C4-2B (cell line): Measurements from ENCODE around the gene HPCAL1.

Experiments
- ZFX ChIP-seq: fragments of 450-650 bp; IDR thresholded peaks from 2 replicates; pipeline ENCODE4 v1.6.1; 2017
- TF ChIP-seq, protein P1 (sequence below): fragments of 450-650 bp; conservative IDR thresholded peaks from 2 replicates; pipeline ENCODE4 v1.5.1; 2017; ENCODE audit warnings: mild to moderate bottlenecking

DNA sequence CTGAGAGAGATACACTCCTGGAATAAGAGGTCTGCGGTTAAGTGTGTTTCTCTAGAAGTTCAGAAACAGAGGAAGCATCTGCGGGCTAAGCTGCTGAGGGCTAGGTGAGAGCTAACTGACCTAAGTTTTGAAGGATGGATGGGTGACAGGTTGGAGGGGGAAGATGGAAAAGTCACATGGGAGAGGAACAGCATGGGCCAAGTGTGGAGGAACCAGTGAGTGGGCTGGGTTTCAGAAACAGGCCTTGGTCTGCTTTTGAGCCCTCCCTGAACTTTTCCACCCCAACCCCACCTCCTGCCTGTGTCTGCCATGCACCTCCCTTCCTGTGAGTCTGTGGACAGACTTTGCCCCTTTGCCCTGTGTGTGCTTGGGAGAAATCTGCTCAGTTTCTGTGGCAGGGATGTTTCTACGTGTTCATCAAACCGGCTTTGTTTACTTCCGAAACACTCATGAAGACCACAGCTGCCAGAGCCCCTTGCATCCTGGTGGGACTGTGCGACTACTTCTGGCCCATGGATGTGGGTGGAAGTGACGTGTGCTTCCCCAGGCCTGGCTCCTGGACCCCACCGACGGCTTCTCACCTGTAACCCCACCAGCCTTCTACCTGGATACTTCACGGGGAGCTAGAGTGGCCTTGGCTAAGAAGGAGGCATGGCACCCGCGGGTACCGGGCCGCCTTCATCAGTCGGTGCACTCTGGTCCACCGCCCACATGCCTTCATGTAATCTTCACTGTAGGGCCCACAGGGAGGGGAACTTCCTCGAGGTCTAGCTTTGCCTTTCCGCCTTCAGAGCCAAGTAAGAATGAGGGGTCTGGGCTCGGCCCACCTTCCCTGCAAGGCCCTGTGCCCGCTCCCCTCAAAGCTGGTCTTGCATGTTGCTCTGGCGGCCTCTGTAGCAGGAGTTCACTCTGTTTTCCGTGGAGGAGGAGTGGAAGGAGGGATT, 1.4 kb upstream of the HPCAL1 start:
- TF ChIP-seq, protein P1, sequence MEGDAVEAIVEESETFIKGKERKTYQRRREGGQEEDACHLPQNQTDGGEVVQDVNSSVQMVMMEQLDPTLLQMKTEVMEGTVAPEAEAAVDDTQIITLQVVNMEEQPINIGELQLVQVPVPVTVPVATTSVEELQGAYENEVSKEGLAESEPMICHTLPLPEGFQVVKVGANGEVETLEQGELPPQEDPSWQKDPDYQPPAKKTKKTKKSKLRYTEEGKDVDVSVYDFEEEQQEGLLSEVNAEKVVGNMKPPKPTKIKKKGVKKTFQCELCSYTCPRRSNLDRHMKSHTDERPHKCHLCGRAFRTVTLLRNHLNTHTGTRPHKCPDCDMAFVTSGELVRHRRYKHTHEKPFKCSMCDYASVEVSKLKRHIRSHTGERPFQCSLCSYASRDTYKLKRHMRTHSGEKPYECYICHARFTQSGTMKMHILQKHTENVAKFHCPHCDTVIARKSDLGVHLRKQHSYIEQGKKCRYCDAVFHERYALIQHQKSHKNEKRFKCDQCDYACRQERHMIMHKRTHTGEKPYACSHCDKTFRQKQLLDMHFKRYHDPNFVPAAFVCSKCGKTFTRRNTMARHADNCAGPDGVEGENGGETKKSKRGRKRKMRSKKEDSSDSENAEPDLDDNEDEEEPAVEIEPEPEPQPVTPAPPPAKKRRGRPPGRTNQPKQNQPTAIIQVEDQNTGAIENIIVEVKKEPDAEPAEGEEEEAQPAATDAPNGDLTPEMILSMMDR = no peak
- no peak for TF ChIP-seq ZFX
